OCI-LY1 (cell line): ENCODE data around the gene COL9A2.

Experiments used
- H2AFZ ChIP-seq: fragments of 200-600 bp; sonication (generic), shearing (Covaris generic); 2 replicates; pipeline ENCODE4 v1.6.0; 2014; ENCODE audit warnings: antibody characterized with exemption, mild to moderate bottlenecking, low read length
- H3F3A ChIP-seq: fragments of 200-600 bp; sonication (generic), shearing (Covaris generic); 2 replicates; pipeline ENCODE4 v1.6.0; 2014; ENCODE audit warnings: mild to moderate bottlenecking, antibody characterized with exemption, low read length, moderate library complexity; ENCODE audit not compliant: insufficient read depth
- H3K27ac ChIP-seq: fragments of 200-600 bp; sonication (generic); 2 replicates; pipeline ENCODE4 v1.5.1; 2014; ENCODE audit warnings: low read length, mixed run types, mild to moderate bottlenecking, low read depth; ENCODE audit not compliant: poor library complexity, severe bottlenecking
- H3K27me3 ChIP-seq: fragments of 200-600 bp; sonication (generic); 2 replicates; pipeline ENCODE4 v1.6.0; 2014; ENCODE audit warnings: antibody characterized with exemption, mild to moderate bottlenecking, low read length, moderate library complexity; ENCODE audit not compliant: insufficient read depth
- H3K36me3 ChIP-seq: fragments of 200-600 bp; sonication (generic); 2 replicates; pipeline ENCODE4 v1.6.1; 2014; ENCODE audit warnings: mild to moderate bottlenecking, antibody characterized with exemption, low read length, moderate library complexity, mixed read lengths; ENCODE audit not compliant: insufficient read depth
- H3K4me1 ChIP-seq: fragments of 200-600 bp; sonication (generic); 2 replicates; pipeline ENCODE4 v1.5.1; 2014; ENCODE audit warnings: mild to moderate bottlenecking, low read length, moderate library complexity; ENCODE audit not compliant: insufficient read depth, severe bottlenecking
- H3K4me2 ChIP-seq: fragments of 200-600 bp; sonication (generic), shearing (Covaris generic); 2 replicates; pipeline ENCODE4 v1.6.1; 2014; ENCODE audit warnings: low read length
- H3K4me3 ChIP-seq: fragments of 200-600 bp; sonication (generic); 2 replicates; pipeline ENCODE4 v1.5.1; 2014; ENCODE audit warnings: low read length, low read depth, mild to moderate bottlenecking, mixed read lengths; ENCODE audit not compliant: poor library complexity, severe bottlenecking
- H3K79me2 ChIP-seq: fragments of 200-600 bp; shearing (Covaris generic); 2 replicates; pipeline ENCODE4 v1.6.1; 2016; ENCODE audit warnings: mixed run types, low read length, mixed read lengths; ENCODE audit not compliant: insufficient read depth
- H3K9ac ChIP-seq: fragments of 200-600 bp; sonication (generic), shearing (Covaris generic); 2 replicates; pipeline ENCODE4 v1.6.1; 2014; ENCODE audit warnings: mild to moderate bottlenecking, low read length, mixed read lengths
- H3K9me2 ChIP-seq: fragments of 200-600 bp; sonication (generic), shearing (Covaris generic); 2 replicates; pipeline ENCODE4 v1.6.1; 2014; ENCODE audit warnings: low read depth, mild to moderate bottlenecking, low read length, mixed read lengths
- H3K9me3 ChIP-seq: fragments of 200-600 bp; shearing (Covaris generic); 2 replicates; pipeline ENCODE4 v1.6.1; 2014; ENCODE audit warnings: low read length, mixed read lengths
- H4K20me1 ChIP-seq: fragments of 200-600 bp; sonication (generic), shearing (Covaris generic); 2 replicates; pipeline ENCODE4 v1.6.0; 2016; ENCODE audit warnings: mild to moderate bottlenecking, low read length; ENCODE audit not compliant: insufficient read depth
- EZH2 ChIP-seq: fragments of 200-600 bp; sonication (generic), shearing (Covaris generic); IDR thresholded peaks from 2 replicates; pipeline ENCODE4 v1.8.0; 2017; ENCODE audit warnings: borderline replicate concordance, mixed run types, mild to moderate bottlenecking, antibody characterized with exemption, low read length, moderate library complexity, mixed read lengths
- TF ChIP-seq, protein P1 (sequence below): fragments of 200-600 bp; sonication (generic), shearing (Covaris generic); IDR thresholded peaks from 2 replicates; pipeline ENCODE4 v1.5.1; 2017; ENCODE audit warnings: mild to moderate bottlenecking, antibody characterized with exemption, low read length, moderate library complexity, mixed read lengths

The COL9A2 gene

DNA sequence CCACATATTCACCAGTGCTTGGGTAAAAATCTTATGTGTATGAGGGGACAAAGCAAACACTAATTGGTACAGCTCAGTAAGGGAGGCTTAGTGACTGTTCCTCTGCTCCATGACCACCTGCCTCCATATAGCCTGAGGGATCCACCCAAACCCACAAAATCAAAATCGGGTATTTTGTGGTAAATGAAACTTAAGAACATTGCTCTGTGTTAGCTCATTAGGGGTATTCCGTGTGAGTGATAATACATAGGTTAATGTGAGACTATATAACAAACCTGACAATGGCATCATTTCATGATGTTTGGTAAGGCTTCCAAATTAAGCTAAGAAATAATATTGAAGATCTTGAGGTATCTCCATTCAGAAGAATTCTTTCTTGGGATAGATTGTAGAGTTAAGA lies 25.8 kb downstream of the COL9A2 start:
- Histone ChIP-seq H3F3A (no peaks in the 10 kb centered on the region), H3K4me2 (no peak overlapping the region), H3K4me3 (no peak overlapping the region), H3K9ac (no peak overlapping the region), H3K4me1 (no peaks in the 10 kb centered on the region), H4K20me1 (no peaks in the 10 kb centered on the region), H3K9me2 (no peaks in the 10 kb centered on the region), H3K9me3 (no peaks in the 10 kb centered on the region), H3K27me3 (no peaks in the 10 kb centered on the region), H3K27ac (no peak overlapping the region), H2AFZ (no peak overlapping the region), H3K36me3 (peaks cover 64% of the 10 kb centered on the region), H3K79me2 (no peaks in the 10 kb centered on the region)
- no peak for TF ChIP-seq EZH2
- TF ChIP-seq, protein P1, sequence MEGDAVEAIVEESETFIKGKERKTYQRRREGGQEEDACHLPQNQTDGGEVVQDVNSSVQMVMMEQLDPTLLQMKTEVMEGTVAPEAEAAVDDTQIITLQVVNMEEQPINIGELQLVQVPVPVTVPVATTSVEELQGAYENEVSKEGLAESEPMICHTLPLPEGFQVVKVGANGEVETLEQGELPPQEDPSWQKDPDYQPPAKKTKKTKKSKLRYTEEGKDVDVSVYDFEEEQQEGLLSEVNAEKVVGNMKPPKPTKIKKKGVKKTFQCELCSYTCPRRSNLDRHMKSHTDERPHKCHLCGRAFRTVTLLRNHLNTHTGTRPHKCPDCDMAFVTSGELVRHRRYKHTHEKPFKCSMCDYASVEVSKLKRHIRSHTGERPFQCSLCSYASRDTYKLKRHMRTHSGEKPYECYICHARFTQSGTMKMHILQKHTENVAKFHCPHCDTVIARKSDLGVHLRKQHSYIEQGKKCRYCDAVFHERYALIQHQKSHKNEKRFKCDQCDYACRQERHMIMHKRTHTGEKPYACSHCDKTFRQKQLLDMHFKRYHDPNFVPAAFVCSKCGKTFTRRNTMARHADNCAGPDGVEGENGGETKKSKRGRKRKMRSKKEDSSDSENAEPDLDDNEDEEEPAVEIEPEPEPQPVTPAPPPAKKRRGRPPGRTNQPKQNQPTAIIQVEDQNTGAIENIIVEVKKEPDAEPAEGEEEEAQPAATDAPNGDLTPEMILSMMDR = no peak

GRCh38 chr1:40281853-40282252 lies 35.2 kb downstream of the COL9A2 start:
- Histone ChIP-seq H4K20me1 (no peaks in the 10 kb centered on the region), H3F3A (no peaks in the 10 kb centered on the region), H3K79me2 (no peaks in the 10 kb centered on the region), H3K9me3 (no peaks in the 10 kb centered on the region), H3K9me2 (no peaks in the 10 kb centered on the region), H2AFZ (no peak overlapping the region), H3K36me3 (peaks cover 54% of the 10 kb centered on the region), H3K9ac (no peak overlapping the region), H3K4me2 (no peak overlapping the region), H3K4me3 (no peak overlapping the region), H3K27me3 (no peaks in the 10 kb centered on the region), H3K4me1 (no peaks in the 10 kb centered on the region), H3K27ac (no peak overlapping the region)
- TF ChIP-seq, protein P1 = no peak
- no peak for TF ChIP-seq EZH2

DNA sequence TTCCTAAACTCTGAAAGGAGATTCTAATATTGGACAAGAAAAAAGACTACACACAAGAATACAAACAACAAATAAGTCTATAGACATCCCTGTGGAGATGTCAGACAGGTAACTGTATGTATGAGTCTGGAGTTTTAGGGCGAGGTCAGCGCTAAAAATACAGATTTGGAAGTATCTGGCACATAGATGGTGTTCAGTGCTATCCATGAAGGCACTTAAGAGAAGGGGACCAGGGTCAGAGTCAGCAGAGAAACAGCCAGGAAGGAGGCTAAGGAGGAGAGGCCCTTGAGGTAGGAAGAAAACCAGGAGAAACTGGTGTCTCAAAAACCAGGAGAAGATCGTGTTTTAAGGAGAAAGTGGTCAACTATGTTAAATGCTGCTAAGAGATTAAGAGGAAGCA lies 41.0 kb downstream of the COL9A2 start:
- Histone ChIP-seq H4K20me1 (no peaks in the 10 kb centered on the region), H3K4me3 (no peak overlapping the region), H3K27ac (no peak overlapping the region), H3K36me3 (peaks cover 67% of the 10 kb centered on the region), H2AFZ (no peak overlapping the region), H3K79me2 (no peaks in the 10 kb centered on the region), H3K9ac (no peak overlapping the region), H3F3A (no peaks in the 10 kb centered on the region), H3K27me3 (no peaks in the 10 kb centered on the region), H3K4me2 (no peak overlapping the region), H3K9me3 (no peaks in the 10 kb centered on the region), H3K4me1 (no peaks in the 10 kb centered on the region), H3K9me2 (no peaks in the 10 kb centered on the region)
- TF ChIP-seq, protein P1 = no peak
- no peak for TF ChIP-seq EZH2
